Measurements from ENCODE around the gene LRRC17.

Gene LRRC17

DNA sequence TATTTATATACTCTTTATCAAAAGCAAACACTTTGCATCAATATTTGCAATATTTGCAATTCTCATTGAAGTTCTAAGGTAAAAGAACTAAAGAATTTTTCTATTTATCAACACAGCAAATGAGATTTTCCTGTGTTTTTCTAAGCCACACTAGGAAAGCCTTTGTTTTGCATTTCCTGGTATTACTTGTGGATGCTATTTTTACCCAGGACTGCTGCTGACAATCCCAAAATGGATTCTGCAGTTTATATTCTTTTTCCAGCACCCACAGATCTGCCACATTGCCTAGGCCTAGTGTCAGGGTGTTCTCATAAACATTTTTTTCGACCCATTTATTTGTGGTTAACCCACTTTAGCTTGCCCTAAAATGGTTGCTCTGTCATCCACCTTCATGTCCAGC is 25.9 kb downstream of the LRRC17 start:
- no peak for DNase-seq (ENCODE audit: low read depth)

DNA sequence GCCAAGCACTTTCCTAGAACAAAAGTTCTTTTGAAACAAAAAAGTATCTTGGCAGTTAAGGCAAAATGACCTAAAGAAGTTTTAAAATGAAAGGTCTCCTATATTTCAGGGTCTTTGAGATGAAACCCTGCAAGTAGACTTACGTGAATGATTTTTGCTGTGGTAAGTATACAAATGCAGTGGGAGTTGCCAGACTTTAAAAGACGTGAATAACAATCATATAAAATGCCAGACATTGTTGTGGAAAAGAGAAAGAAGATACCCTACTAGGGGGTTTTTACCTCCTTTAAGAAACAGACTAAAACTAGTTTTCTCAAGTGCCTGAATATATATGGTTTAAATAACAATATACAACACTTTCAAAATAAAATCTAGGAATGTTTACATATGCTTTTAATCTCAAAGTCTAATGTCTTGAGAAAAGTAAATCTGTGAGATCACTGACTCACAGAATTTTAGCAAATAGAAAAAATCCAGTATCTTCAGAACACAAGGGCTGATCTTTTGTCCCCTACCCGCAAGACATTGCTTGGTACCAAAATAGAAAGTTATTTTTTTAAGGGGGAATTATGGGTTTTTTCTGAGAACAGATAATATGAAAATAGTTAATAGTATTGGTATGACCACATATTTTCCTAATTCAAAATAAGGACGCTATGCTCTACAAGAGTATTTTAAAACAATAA is 29.5 kb downstream of the LRRC17 start:
- in situ Hi-C loops (cut with HindIII; ENCODE audit: low sequenced_read_pairs): loop anchor here (5.0 kb wide), 1 partner anchor 50 kb away; no protein-coding TSS in a partner anchor
- DNase-seq (ENCODE audit: low read depth): no peak
- TF ChIP-seq, protein P1, sequence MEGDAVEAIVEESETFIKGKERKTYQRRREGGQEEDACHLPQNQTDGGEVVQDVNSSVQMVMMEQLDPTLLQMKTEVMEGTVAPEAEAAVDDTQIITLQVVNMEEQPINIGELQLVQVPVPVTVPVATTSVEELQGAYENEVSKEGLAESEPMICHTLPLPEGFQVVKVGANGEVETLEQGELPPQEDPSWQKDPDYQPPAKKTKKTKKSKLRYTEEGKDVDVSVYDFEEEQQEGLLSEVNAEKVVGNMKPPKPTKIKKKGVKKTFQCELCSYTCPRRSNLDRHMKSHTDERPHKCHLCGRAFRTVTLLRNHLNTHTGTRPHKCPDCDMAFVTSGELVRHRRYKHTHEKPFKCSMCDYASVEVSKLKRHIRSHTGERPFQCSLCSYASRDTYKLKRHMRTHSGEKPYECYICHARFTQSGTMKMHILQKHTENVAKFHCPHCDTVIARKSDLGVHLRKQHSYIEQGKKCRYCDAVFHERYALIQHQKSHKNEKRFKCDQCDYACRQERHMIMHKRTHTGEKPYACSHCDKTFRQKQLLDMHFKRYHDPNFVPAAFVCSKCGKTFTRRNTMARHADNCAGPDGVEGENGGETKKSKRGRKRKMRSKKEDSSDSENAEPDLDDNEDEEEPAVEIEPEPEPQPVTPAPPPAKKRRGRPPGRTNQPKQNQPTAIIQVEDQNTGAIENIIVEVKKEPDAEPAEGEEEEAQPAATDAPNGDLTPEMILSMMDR (IDR thresholded peaks at IDR 0.05; ENCODE audit: low read depth, low read length, missing control alignments): no peak
- no peak overlapping the region for H3K4me3 ChIP-seq (ENCODE audit: low read depth, low read length)

More for the DNA sequence above, 25.9 kb downstream of the LRRC17 start:
- in situ Hi-C loops (cut with HindIII; ENCODE audit: low sequenced_read_pairs): no loop called here
- no peak overlapping the region for H3K4me3 ChIP-seq (ENCODE audit: low read depth, low read length)
- TF ChIP-seq, protein P1 (IDR thresholded peaks at IDR 0.05; ENCODE audit: low read depth, low read length, missing control alignments): no peak

- no peak overlapping the region for H3K4me3 ChIP-seq (ENCODE audit: low read depth, low read length)
- TF ChIP-seq, protein P1 (IDR thresholded peaks at IDR 0.05; ENCODE audit: low read depth, low read length, missing control alignments): no peak
- DNase-seq (ENCODE audit: low read depth): no peak
- in situ Hi-C loops (cut with HindIII; ENCODE audit: low sequenced_read_pairs): loop anchor here (5.0 kb wide), 1 partner anchor 51 kb away; no protein-coding TSS in a partner anchor
Observed at GRCh38 chr7:102942868-102943267, 30.1 kb downstream of the LRRC17 start.

DNA sequence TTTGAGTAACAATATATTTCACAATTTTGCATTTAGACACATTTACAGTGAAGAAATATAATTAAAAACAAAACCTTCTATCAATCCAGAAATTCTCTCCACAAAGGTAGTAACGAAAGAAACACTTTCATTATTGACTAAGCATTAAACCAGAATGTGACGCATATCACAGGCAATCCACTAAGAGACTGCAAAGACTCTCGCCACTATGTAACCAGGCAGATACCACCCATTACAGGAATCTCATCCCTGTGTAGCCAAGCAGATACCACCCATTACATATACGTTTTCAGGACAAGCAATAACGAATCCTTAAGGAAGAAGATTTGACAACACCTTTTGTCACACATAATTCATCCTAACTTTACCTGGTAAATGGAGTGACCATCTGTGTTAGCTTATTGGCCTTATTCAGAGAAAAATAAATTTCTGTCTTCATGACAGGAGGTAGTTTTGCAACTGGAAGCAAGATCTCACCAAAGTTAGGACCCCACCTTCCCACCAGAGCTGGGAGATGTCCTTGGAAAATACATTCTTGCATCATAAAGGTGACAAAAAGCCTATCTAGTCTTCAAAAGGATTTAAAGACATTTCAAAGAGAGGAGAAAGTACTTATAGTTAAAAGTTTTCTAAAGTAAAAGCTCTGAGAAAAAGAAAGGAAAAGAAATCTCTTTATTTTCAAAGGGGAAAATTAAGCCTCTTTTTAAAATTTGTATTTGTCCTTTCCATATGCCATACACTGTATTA is 30.8 kb downstream of the LRRC17 start:
- H3K4me3 ChIP-seq (ENCODE audit: low read depth, low read length): no peak overlapping the region
- DNase-seq (ENCODE audit: low read depth): no peak
- TF ChIP-seq, protein P1 (IDR thresholded peaks at IDR 0.05; ENCODE audit: low read depth, low read length, missing control alignments): no peak
- in situ Hi-C loops (cut with HindIII; ENCODE audit: low sequenced_read_pairs): loop anchor here (5.0 kb wide), 1 partner anchor 51 kb away; no protein-coding TSS in a partner anchor

DNA sequence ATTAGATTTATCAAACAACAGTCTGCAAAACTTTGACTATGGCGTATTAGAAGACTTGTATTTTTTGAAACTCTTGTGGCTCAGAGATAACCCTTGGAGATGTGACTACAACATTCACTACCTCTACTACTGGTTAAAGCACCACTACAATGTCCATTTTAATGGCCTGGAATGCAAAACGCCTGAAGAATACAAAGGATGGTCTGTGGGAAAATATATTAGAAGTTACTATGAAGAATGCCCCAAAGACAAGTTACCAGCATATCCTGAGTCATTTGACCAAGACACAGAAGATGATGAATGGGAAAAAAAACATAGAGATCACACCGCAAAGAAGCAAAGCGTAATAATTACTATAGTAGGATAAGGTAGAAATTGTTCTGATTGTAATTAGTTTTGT is 31.4 kb downstream of the LRRC17 start:
- no peak overlapping the region for H3K4me3 ChIP-seq (ENCODE audit: low read depth, low read length)
- in situ Hi-C loops (cut with HindIII; ENCODE audit: low sequenced_read_pairs): loop anchor here (5.0 kb wide), 1 partner anchor 52 kb away; no protein-coding TSS in a partner anchor
- no peak for DNase-seq (ENCODE audit: low read depth)
- TF ChIP-seq, protein P1 (IDR thresholded peaks at IDR 0.05; ENCODE audit: low read depth, low read length, missing control alignments): no peak

- no peak overlapping the region for H3K4me3 ChIP-seq (ENCODE audit: low read depth, low read length)
- TF ChIP-seq, protein P1 (IDR thresholded peaks at IDR 0.05; ENCODE audit: low read depth, low read length, missing control alignments): no peak
- DNase-seq (ENCODE audit: low read depth): no peak
- in situ Hi-C loops (cut with HindIII; ENCODE audit: low sequenced_read_pairs): no loop called here
Observed at GRCh38 chr7:102951839-102952238, 39.0 kb downstream of the LRRC17 start.
